OCI-LY3 (cell line): ENCODE measurements around the gene ANKRD13A.

Experiments
- CTCF ChIP-seq: fragments of 200-600, 300-600 bp; sonication (generic); IDR thresholded peaks from 2 replicates; pipeline ENCODE4 v1.5.1; 2014; ENCODE audit warnings: antibody characterized with exemption, low read length, low read depth
- EZH2phosphoT487 ChIP-seq: fragments of 200-600 bp; shearing (Covaris generic); IDR thresholded peaks from 2 replicates; pipeline ENCODE4 v1.6.1; 2018; ENCODE audit warnings: antibody characterized with exemption, mixed run types, low read depth

- TF ChIP-seq CTCF = no peak
- no peak for TF ChIP-seq EZH2phosphoT487
These were observed 63.0 kb downstream of the ANKRD13A start for GRCh38 chr12:110062241-110062640.
